Esophagus squamous epithelium (tissue), 4 donors: Measurements from ENCODE around the gene CHDH.

Experiments
- POLR2A ChIP-seq, 4 donors: fragments of 450-650 bp; IDR thresholded peaks; one replicate each; pipeline ENCODE4 v1.6.1; 2017; ENCODE audit warnings: antibody characterized with exemption in 4 of 4, mild to moderate bottlenecking in 4 of 4, moderate library complexity in 3 of 4
- TF ChIP-seq, protein P1 (sequence below), 6 experiments: fragments of 450-650 bp in 4 of 6; fragments of 200-600 bp in 2 of 6; sonication (generic) in 2 of 6; IDR thresholded peaks; one replicate each; pipeline ENCODE4 v1.5.1; 2016 to 2019; ENCODE audit warnings: antibody characterized with exemption in 6 of 6, mild to moderate bottlenecking in 4 of 6, moderate library complexity in 4 of 6

- TF ChIP-seq POLR2A (IDR thresholded peaks at IDR 0.05), result no peak
- TF ChIP-seq, protein P1, sequence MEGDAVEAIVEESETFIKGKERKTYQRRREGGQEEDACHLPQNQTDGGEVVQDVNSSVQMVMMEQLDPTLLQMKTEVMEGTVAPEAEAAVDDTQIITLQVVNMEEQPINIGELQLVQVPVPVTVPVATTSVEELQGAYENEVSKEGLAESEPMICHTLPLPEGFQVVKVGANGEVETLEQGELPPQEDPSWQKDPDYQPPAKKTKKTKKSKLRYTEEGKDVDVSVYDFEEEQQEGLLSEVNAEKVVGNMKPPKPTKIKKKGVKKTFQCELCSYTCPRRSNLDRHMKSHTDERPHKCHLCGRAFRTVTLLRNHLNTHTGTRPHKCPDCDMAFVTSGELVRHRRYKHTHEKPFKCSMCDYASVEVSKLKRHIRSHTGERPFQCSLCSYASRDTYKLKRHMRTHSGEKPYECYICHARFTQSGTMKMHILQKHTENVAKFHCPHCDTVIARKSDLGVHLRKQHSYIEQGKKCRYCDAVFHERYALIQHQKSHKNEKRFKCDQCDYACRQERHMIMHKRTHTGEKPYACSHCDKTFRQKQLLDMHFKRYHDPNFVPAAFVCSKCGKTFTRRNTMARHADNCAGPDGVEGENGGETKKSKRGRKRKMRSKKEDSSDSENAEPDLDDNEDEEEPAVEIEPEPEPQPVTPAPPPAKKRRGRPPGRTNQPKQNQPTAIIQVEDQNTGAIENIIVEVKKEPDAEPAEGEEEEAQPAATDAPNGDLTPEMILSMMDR (IDR thresholded peaks at IDR 0.05), result no peak
Measured at GRCh38 chr3:53860196-53860595, 14.0 kb upstream of the CHDH start.
